Fibroblast of the conjunctiva (primary cell): ENCODE measurements around the gene WASL.

ENCODE experiments used
- DNase-seq: peaks from one replicate; pipeline ENCODE4 v3.0.0-alpha.2; 2010; ENCODE audit warnings: low read depth

The WASL gene

GRCh38 chr7:123690550-123690949, 58.3 kb downstream of the WASL start:
- DNase-seq, result no peak

GRCh38 chr7:123689250-123689649, 59.6 kb downstream of the WASL start:
- DNase-seq, result no peak

- no peak for DNase-seq
These were observed 61.1 kb downstream of the WASL start for GRCh38 chr7:123687727-123688126.

- no peak for DNase-seq
These were observed 61.6 kb downstream of the WASL start for GRCh38 chr7:123687161-123687560.

GRCh38 chr7:123682690-123683089, 66.1 kb downstream of the WASL start:
- peak; percentile 50 for DNase-seq

GRCh38 chr7:123681561-123681960, 67.2 kb downstream of the WASL start:
- DNase-seq, result no peak

GRCh38 chr7:123680580-123680979, 68.2 kb downstream of the WASL start:
- no peak for DNase-seq

GRCh38 chr7:123679614-123680013, 69.2 kb downstream of the WASL start:
- DNase-seq, result no peak

- DNase-seq, result no peak
These were observed 71.6 kb downstream of the WASL start for GRCh38 chr7:123677061-123677715.

GRCh38 chr7:123675181-123675473, 73.7 kb downstream of the WASL start:
- DNase-seq, result no peak

- no peak for DNase-seq
These were observed 74.2 kb downstream of the WASL start for GRCh38 chr7:123674399-123675180.

- DNase-seq, result no peak
These were observed 74.9 kb downstream of the WASL start for GRCh38 chr7:123673752-123674398.

- no peak for DNase-seq
These were observed 75.6 kb downstream of the WASL start for GRCh38 chr7:123673137-123673732.

GRCh38 chr7:123669485-123669884, 79.3 kb downstream of the WASL start:
- no peak for DNase-seq

GRCh38 chr7:123666492-123666891, 82.3 kb downstream of the WASL start:
- no peak for DNase-seq

- DNase-seq, result no peak
These were observed 82.9 kb downstream of the WASL start for GRCh38 chr7:123665896-123666295.

- no peak for DNase-seq
These were observed 83.6 kb downstream of the WASL start for GRCh38 chr7:123665157-123665556.

GRCh38 chr7:123663200-123663599, 85.6 kb downstream of the WASL start:
- DNase-seq, result no peak

- no peak for DNase-seq
These were observed 86.0 kb downstream of the WASL start for GRCh38 chr7:123662755-123663154.

- no peak for DNase-seq
These were observed 86.5 kb downstream of the WASL start for GRCh38 chr7:123662293-123662692.

- no peak for DNase-seq
These were observed 87.0 kb downstream of the WASL start for GRCh38 chr7:123661765-123662164.

GRCh38 chr7:123660514-123661354, 88.1 kb downstream of the WASL start:
- DNase-seq, result no peak
